NT2/D1 (cell line): ENCODE results near the gene ST8SIA5.

Experiments
- DNase-seq: peaks from one replicate; pipeline ENCODE4 v3.0.0-alpha.2; 2011; ENCODE audit warnings: low read depth, low spot score
- H3K27me3 ChIP-seq: 2 replicates; pipeline ENCODE4 v1.6.0; 2011; ENCODE audit warnings: mild to moderate bottlenecking; ENCODE audit not compliant: insufficient read length, insufficient read depth
- H3K36me3 ChIP-seq: 2 replicates; pipeline ENCODE4 v1.6.1; 2011; ENCODE audit warnings: mild to moderate bottlenecking, low read length, mixed read lengths; ENCODE audit not compliant: insufficient read depth, insufficient read length
- H3K4me1 ChIP-seq: 2 replicates; pipeline ENCODE4 v1.5.1; 2011; ENCODE audit not compliant: insufficient read depth, insufficient read length
- H3K4me3 ChIP-seq: 2 replicates; pipeline ENCODE4 v1.5.1; 2011; ENCODE audit warnings: low read depth; ENCODE audit not compliant: insufficient read length
- H3K9ac ChIP-seq: 2 replicates; pipeline ENCODE4 v1.6.0; 2011; ENCODE audit warnings: low read depth; ENCODE audit not compliant: insufficient read length
- H3K9me3 ChIP-seq: 2 replicates; pipeline ENCODE4 v1.5.1; 2011; ENCODE audit warnings: mild to moderate bottlenecking, low read length; ENCODE audit not compliant: insufficient read depth
- SUZ12 ChIP-seq: IDR thresholded peaks from 2 replicates; pipeline ENCODE4 v1.6.1; 2011; ENCODE audit not compliant: insufficient read length, insufficient read depth; ENCODE audit errors: extremely low read depth
- YY1 ChIP-seq: IDR thresholded peaks from 2 replicates; pipeline ENCODE4 v1.6.1; 2011; ENCODE audit not compliant: insufficient read length, insufficient read depth
- ZNF274 ChIP-seq: IDR thresholded peaks from 2 replicates; pipeline ENCODE4 v1.6.1; 2011; ENCODE audit warnings: mild to moderate bottlenecking, low read depth, low read length

ST8SIA5 gene

GRCh38 chr18:46652372-46652771, 104.5 kb downstream of the ST8SIA5 start:
- TF ChIP-seq SUZ12 (no peak), YY1 (no peak), ZNF274 (no peak)
- Histone ChIP-seq H3K9me3 (no peaks in the 10 kb centered on the region), H3K4me1 (no peaks in the 10 kb centered on the region), H3K36me3 (no peaks in the 10 kb centered on the region), H3K27me3 (peaks cover 13% of the 10 kb centered on the region), H3K4me3 (no peak overlapping the region), H3K9ac (no peak overlapping the region)
- no peak for DNase-seq

GRCh38 chr18:46650681-46651080, 106.2 kb downstream of the ST8SIA5 start:
- Histone ChIP-seq H3K36me3 (no peaks in the 10 kb centered on the region), H3K9ac (no peak overlapping the region), H3K9me3 (no peaks in the 10 kb centered on the region), H3K4me1 (no peaks in the 10 kb centered on the region), H3K4me3 (no peak overlapping the region), H3K27me3 (peaks cover 2% of the 10 kb centered on the region)
- TF ChIP-seq ZNF274: no peak
- TF ChIP-seq SUZ12: no peak
- no peak for TF ChIP-seq YY1
- no peak for DNase-seq

- no peak for TF ChIP-seq ZNF274
- TF ChIP-seq SUZ12: no peak
- TF ChIP-seq YY1: no peak
- H3K4me1 ChIP-seq: no peaks in the 10 kb centered on the region
- H3K27me3 ChIP-seq: no peaks in the 10 kb centered on the region
- no peak for DNase-seq
- H3K9me3 ChIP-seq: no peaks in the 10 kb centered on the region
- H3K4me3 ChIP-seq: no peak overlapping the region
- no peak overlapping the region for H3K9ac ChIP-seq
- H3K36me3 ChIP-seq: no peaks in the 10 kb centered on the region
Observed at GRCh38 chr18:46649071-46649862, 107.6 kb downstream of the ST8SIA5 start.

DNA sequence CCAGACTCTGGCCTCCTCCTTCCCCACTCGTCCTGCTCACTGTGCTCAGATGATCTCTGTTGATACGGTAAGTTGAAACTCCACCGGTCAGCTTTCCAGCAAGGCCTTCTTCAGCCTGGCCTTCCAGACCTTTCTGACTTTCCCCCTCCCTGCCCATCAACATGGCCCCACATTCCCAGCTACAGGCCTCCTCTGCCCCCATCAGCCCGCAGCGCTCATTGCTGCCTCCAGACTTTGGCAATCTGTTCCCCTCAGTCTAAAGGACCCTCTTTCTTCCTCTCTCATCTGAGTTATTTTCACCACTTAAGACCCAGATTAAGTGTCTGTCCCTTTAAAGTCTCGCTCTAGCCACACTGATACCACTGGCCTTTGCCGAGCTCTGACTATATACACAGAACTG, 110.4 kb downstream of the ST8SIA5 start:
- TF ChIP-seq ZNF274: no peak
- TF ChIP-seq YY1: no peak
- no peak for TF ChIP-seq SUZ12
- no peak overlapping the region for H3K4me3 ChIP-seq
- H3K36me3 ChIP-seq: no peaks in the 10 kb centered on the region
- H3K9me3 ChIP-seq: no peaks in the 10 kb centered on the region
- H3K27me3 ChIP-seq: no peaks in the 10 kb centered on the region
- no peaks in the 10 kb centered on the region for H3K4me1 ChIP-seq
- H3K9ac ChIP-seq: no peak overlapping the region
- no peak for DNase-seq

- DNase-seq: no peak
- Histone ChIP-seq H3K9me3 (no peaks in the 10 kb centered on the region), H3K4me1 (no peaks in the 10 kb centered on the region), H3K9ac (no peak overlapping the region), H3K36me3 (no peaks in the 10 kb centered on the region), H3K27me3 (no peaks in the 10 kb centered on the region), H3K4me3 (no peak overlapping the region)
- TF ChIP-seq YY1 (no peak), SUZ12 (no peak), ZNF274 (no peak)
Observed at GRCh38 chr18:46642561-46642960, 114.3 kb downstream of the ST8SIA5 start.

GRCh38 chr18:46641917-46642316, 114.9 kb downstream of the ST8SIA5 start:
- no peak overlapping the region for H3K4me3 ChIP-seq
- H3K27me3 ChIP-seq: no peaks in the 10 kb centered on the region
- TF ChIP-seq YY1 (no peak), SUZ12 (no peak), ZNF274 (no peak)
- no peaks in the 10 kb centered on the region for H3K36me3 ChIP-seq
- H3K9ac ChIP-seq: no peak overlapping the region
- H3K4me1 ChIP-seq: no peaks in the 10 kb centered on the region
- no peak for DNase-seq
- no peaks in the 10 kb centered on the region for H3K9me3 ChIP-seq

GRCh38 chr18:46639386-46639785, 117.5 kb downstream of the ST8SIA5 start:
- no peaks in the 10 kb centered on the region for H3K4me1 ChIP-seq
- H3K9ac ChIP-seq: no peak overlapping the region
- H3K27me3 ChIP-seq: no peaks in the 10 kb centered on the region
- DNase-seq: no peak
- H3K4me3 ChIP-seq: no peak overlapping the region
- no peaks in the 10 kb centered on the region for H3K36me3 ChIP-seq
- no peaks in the 10 kb centered on the region for H3K9me3 ChIP-seq
- no peak for TF ChIP-seq ZNF274
- TF ChIP-seq YY1: no peak
- no peak for TF ChIP-seq SUZ12
